MCF 10A (cell line): Measurements from ENCODE around the gene PTCH1. TPM values are rescaled to one million over a fixed set of nuclear protein-coding genes. Genes with fewer than 3 reads are reported as not detected.

Experiments
- BruUV-seq: library from RNA; stranded (reverse); fragments of 400-500 nt; replicated peaks from 2 replicates; lab custom pipeline; 2021; lab: Mats Ljungman, UMichigan
- CTCF ChIA-PET: fragments of 300-600 bp; sonication (Branson Sonifier 250); formaldehyde crosslinking; extraction: SDS; loops from one replicate; lab custom pipeline; 2021; ENCODE audit warnings: antibody characterized with exemption, inconsistent platforms; lab: Yijun Ruan, JAX
- POLR2A ChIA-PET: fragments of 300-600, 350-650 bp; sonication (Branson Sonifier 250); formaldehyde crosslinking; extraction: SDS; loops from one replicate; lab custom pipeline; 2020; ENCODE audit warnings: antibody characterized with exemption, inconsistent platforms; lab: Yijun Ruan, JAX
- DNase-seq: peaks from one replicate; pipeline ENCODE4 v3.0.0-alpha.2; 2018; ENCODE audit not compliant: unreplicated experiment
- H3K27ac Mint-ChIP-seq: one replicate; pipeline ENCODE4 v1.8.0; 2022; ENCODE audit warnings: mild to moderate bottlenecking, low read depth, mixed read lengths; ENCODE audit not compliant: unreplicated experiment
- H3K27me3 Mint-ChIP-seq: one replicate; pipeline ENCODE4 v1.8.0; 2022; ENCODE audit warnings: mixed read lengths; ENCODE audit not compliant: insufficient read depth, unreplicated experiment
- H3K36me3 Mint-ChIP-seq: one replicate; pipeline ENCODE4 v1.8.0; 2022; ENCODE audit warnings: mild to moderate bottlenecking, moderate library complexity, mixed read lengths; ENCODE audit not compliant: insufficient read depth, unreplicated experiment
- H3K4me1 Mint-ChIP-seq: one replicate; pipeline ENCODE4 v1.8.0; 2022; ENCODE audit warnings: mixed read lengths; ENCODE audit not compliant: insufficient read depth, unreplicated experiment
- H3K4me3 Mint-ChIP-seq: one replicate; pipeline ENCODE4 v1.8.0; 2022; ENCODE audit warnings: mild to moderate bottlenecking, moderate library complexity, mixed read lengths; ENCODE audit not compliant: unreplicated experiment
- H3K9me3 Mint-ChIP-seq: one replicate; pipeline ENCODE4 v1.8.0; 2022; ENCODE audit warnings: mixed read lengths; ENCODE audit not compliant: unreplicated experiment
- CTCF ChIP-seq: fragments of 200-600 bp; IDR thresholded peaks from one replicate; pipeline ENCODE4 v1.8.0; 2022; ENCODE audit warnings: antibody characterized with exemption, mild to moderate bottlenecking; ENCODE audit not compliant: unreplicated experiment
- intact Hi-C: fragments of 100-400 bp; cut with micrococcal nuclease; formaldehyde crosslinking; loops from 2 replicates; pipeline ENCODE4 v1.14.1; 2022
- total RNA-seq: library from RNA; stranded (reverse); gene quantifications from 2 replicates; pipeline ENCODE4 v1.2.3, GENCODE V29; 2022

Gene PTCH1
- total RNA-seq, 1 experiment from 2014 or later: 3.6 TPM

GRCh38 chr9:95493402-95493801 is 23.4 kb downstream of the PTCH1 start:
- Mint-ChIP-seq H3K27me3 (no peaks in the 10 kb centered on the region), H3K9me3 (no peaks in the 10 kb centered on the region), H3K4me1 (no peaks in the 10 kb centered on the region), H3K4me3 (no peak overlapping the region), H3K36me3 (no peaks in the 10 kb centered on the region), H3K27ac (no peak overlapping the region)
- intact Hi-C loops: loop anchor here (5.0 kb wide), 1 partner anchor 724 kb away; no protein-coding TSS in a partner anchor
- no peak for TF ChIP-seq CTCF
- CTCF ChIA-PET: no interaction called here
- no TSS peak for BruUV-seq
- POLR2A ChIA-PET: no interaction called here
- DNase-seq: no peak

GRCh38 chr9:95491543-95492320 is 25.0 kb downstream of the PTCH1 start:
- Mint-ChIP-seq H3K36me3 (no peaks in the 10 kb centered on the region), H3K4me1 (no peaks in the 10 kb centered on the region), H3K4me3 (no peak overlapping the region), H3K9me3 (no peaks in the 10 kb centered on the region), H3K27me3 (no peaks in the 10 kb centered on the region), H3K27ac (no peak overlapping the region)
- BruUV-seq: no TSS peak
- no peak for DNase-seq
- intact Hi-C loops: loop anchor here (5.0 kb wide), 1 partner anchor 726 kb away; no protein-coding TSS in a partner anchor
- ChIA-PET POLR2A (interaction anchor here (1.2 kb wide), 1 partner anchor 19 kb away, joined by 4 read pairs; no protein-coding TSS in a partner anchor), CTCF (interaction anchor here (0.5 kb wide), 1 partner anchor 10 kb away, joined by 3 read pairs; no protein-coding TSS in a partner anchor)
- no peak for TF ChIP-seq CTCF

- ChIA-PET POLR2A (no interaction called here), CTCF (interaction anchor here (0.7 kb wide), 1 partner anchor 821 kb away, joined by 3 read pairs; no protein-coding TSS in a partner anchor)
- Mint-ChIP-seq H3K9me3 (no peaks in the 10 kb centered on the region), H3K4me1 (no peaks in the 10 kb centered on the region), H3K4me3 (no peak overlapping the region), H3K27ac (no peak overlapping the region), H3K36me3 (no peaks in the 10 kb centered on the region), H3K27me3 (no peaks in the 10 kb centered on the region)
- no peak for DNase-seq
- no TSS peak for BruUV-seq
- no peak for TF ChIP-seq CTCF
- intact Hi-C loops: no loop called here
Measured at GRCh38 chr9:95488954-95489353, 27.8 kb downstream of the PTCH1 start.

- H3K27me3 Mint-ChIP-seq: no peaks in the 10 kb centered on the region
- POLR2A ChIA-PET: interaction anchor here (1.0 kb wide), 1 partner anchor 11 kb away, joined by 3 read pairs; no protein-coding TSS in a partner anchor
- no peak overlapping the region for H3K27ac Mint-ChIP-seq
- TF ChIP-seq CTCF: no peak
- H3K4me3 Mint-ChIP-seq: no peak overlapping the region
- no peaks in the 10 kb centered on the region for H3K4me1 Mint-ChIP-seq
- CTCF ChIA-PET: no interaction called here
- BruUV-seq: no TSS peak
- H3K36me3 Mint-ChIP-seq: no peaks in the 10 kb centered on the region
- no peaks in the 10 kb centered on the region for H3K9me3 Mint-ChIP-seq
- no peak for DNase-seq
- intact Hi-C loops: no loop called here
Measured at GRCh38 chr9:95486318-95486717, 30.5 kb downstream of the PTCH1 start.
